Adrenal gland (tissue), 5 donors: Measurements from ENCODE around the gene USP6NL.

Experiments used
- CTCF ChIP-seq, 6 experiments: fragments of 450-650 bp in 4 of 6; fragments of 200-600 bp in 2 of 6; sonication (generic) in 1 of 6; IDR thresholded peaks; 1 replicate in 5 of 6; 2 replicates in 1 of 6; pipeline versions ENCODE4 v1.5.1 to v1.8.0; 2016 to 2021; ENCODE audit warnings: antibody characterized with exemption in 6 of 6, mild to moderate bottlenecking in 2 of 6, moderate library complexity in 1 of 6
- POLR2A ChIP-seq, 2 donors: fragments of 450-650 bp; IDR thresholded peaks; one replicate each; pipeline ENCODE4 v1.6.1; 2017; ENCODE audit warnings: antibody characterized with exemption in 2 of 2, mild to moderate bottlenecking in 2 of 2, moderate library complexity in 1 of 2
- donor health status: DM: no; HTN: no; CAD: no.

- TF ChIP-seq POLR2A (IDR thresholded peaks at IDR 0.05) (no peak), CTCF (IDR thresholded peaks at IDR 0.05) (no peak)
Measured at GRCh38 chr10:11654659-11655058, 43.2 kb upstream of the USP6NL start.
